Stimulated activated CD8-positive, alpha-beta memory T cell treated with anti-CD3 and anti-CD28 coated beads, Interleukin-12 subunit alpha, Interleukin-12 subunit beta, amount 100 ng/mL, for 4 hours (primary cell): ENCODE results near the gene PGM3.
"Not testable (repeated sequence)": the region's sequence is repeated elsewhere in the genome, so short reads cannot be mapped to it uniquely, and the experiment has no call there.

Experiments
- DNase-seq: peaks from one replicate; pipeline ENCODE4 v3.0.0-alpha.2; 2020; ENCODE audit warnings: low read depth

PGM3 gene, protein sequence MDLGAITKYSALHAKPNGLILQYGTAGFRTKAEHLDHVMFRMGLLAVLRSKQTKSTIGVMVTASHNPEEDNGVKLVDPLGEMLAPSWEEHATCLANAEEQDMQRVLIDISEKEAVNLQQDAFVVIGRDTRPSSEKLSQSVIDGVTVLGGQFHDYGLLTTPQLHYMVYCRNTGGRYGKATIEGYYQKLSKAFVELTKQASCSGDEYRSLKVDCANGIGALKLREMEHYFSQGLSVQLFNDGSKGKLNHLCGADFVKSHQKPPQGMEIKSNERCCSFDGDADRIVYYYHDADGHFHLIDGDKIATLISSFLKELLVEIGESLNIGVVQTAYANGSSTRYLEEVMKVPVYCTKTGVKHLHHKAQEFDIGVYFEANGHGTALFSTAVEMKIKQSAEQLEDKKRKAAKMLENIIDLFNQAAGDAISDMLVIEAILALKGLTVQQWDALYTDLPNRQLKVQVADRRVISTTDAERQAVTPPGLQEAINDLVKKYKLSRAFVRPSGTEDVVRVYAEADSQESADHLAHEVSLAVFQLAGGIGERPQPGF

DNA sequence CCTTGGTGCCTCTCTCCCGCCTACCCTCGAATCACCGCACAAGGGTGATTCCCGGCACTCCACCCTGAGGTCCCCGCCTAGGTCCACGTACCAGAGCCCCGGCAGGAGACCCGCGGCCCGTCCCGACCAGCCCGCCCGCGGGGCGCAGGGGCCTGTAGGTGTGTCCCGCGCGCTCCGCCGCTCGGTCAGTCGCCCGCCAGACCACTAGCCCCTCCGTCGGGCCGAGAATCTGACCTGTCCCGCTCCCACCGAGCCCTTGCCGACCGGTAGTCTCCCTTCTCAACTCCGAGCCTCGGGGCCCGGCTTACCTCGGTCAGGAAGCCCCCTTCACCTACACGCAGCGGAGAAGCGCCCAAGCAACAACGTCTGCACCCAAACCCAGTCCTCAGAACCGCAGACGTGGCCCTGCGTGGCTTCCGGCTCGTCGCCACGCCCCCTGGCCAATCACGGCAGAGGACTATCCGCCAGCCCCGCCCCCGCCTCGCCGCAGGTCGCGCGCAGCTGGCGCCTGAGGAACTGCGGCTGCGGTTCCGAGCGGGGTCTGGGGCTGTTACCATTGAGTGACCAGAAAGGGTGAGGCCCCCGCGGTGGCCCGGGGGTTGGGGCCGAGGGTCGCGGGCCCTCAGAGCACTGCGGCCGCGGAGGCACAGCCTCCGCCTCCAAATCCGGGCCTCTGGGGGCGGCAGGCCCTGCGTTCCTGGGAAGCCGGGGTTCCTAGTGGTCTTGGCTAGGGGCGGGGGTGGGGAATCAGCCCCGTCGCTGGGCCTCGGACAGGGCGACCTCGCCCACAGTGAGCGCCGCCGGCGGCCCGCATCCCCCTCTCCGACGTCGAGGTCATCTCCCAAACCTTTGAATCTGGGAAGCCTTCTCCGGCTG, at the start of gene PGM3, which contains the start of gene RWDD2A:
Gene PGM3, minus strand, starts transcription at position 395 of the 876 bp plus-strand sequence. CDS start 2,253 bp downstream, outside the sequence.
Gene RWDD2A, plus strand, starts transcription at position 487 of the 876 bp plus-strand sequence. CDS start 1,095 bp downstream, outside the sequence.
- peak; percentile 84 for DNase-seq

DNA sequence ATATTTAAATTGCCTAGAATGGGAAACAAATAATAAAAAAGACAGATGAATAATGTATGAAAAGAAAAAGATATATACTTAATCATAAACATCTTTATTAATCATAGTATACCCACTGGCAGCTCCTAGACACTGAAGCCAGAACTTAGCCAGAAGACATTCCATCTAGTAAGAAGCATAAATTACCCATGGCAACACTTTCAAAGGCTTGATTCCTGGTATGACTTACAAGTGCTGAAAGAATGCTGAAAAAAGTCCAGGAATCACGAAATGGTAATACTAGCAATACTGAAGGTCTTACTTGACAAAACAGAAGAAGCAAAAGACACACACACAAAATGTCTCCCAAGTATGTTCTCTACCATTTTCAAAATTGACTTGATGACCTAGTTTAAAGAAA, 38.1 kb upstream of the PGM3 start:
- no peak for DNase-seq

DNA sequence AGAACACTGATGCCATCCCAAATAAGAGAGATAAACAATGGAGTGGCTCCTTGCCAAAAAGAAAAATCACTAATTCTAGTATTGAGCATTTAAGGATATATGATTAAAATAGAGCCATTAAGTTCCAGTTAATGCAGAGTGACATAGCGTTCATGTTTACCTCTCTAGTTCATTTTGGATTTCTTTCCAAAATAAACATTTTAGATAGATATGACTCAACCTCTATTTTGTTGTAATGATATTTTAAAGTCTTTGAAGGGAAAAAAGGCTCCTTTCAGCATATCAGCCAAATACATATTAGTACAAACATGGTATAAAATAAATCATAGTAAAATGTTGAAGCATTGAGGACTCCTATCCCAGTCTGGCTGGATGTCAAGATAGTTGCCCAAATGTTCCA, 33.5 kb upstream of the PGM3 start:
- DNase-seq, result no peak

DNA sequence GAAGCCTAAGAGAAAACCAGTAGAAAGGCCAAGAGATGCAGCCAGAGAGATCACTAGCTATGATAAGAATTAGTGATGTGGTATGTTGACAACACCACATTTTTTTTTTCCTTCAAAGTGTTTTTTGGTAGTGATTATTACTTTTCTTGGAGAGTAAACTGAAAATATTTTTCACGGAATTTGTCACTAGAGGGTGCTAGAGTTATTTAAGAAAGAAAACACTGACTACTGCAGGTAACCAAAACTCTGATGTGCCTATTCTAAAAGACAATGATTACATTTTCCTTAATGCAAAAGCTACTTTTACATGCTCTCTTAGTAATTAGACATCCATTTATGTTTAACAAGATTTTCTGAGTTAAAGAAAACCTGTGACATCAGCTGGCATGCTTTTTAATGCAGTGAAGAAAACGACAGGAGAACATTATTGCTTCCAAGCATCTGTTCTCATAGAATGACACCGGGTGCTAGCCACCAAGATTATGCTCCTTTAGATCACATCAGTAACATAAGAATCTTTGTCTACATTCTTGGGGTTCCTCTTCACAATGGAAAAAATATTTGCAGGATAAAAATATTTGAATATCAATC, 28.9 kb upstream of the PGM3 start:
- DNase-seq, result no peak

DNA sequence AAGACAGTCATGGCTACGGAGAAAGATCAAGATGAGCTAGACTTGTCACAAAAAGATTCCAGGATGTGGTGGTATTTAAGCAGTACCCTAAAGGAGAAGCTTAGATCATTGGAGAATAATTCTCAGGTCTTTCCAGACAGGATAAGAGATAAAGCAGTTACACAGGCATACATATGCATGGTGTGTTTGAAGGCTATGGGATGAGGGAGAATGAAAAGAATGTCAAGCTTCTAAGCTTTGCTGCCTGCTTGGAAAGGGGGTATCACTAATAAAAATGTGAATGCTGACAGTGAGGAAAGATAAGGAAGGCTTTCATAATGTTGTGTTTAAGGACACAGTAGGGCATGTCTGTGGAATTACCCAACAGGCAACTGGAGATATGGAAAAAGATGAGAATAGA, 28.2 kb upstream of the PGM3 start:
- no peak for DNase-seq

DNA sequence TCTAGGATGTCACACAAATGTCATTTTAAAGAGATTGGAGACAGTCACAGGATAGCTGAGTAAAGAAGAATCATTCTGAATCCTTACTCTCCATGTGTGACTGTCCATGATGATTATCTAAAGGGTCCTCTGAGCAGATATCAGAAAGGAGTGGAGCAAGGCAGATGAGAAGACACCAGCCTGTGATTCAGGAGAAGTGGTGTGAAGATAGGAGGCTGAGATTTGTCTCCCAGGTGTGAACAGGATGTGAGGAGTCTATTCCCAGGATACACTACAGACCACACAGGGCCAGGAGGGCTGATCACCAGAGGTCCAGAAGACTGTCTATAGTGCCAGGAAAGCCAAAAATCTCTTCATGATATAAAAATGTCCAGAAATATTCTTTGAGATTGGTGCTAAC, 27.1 kb upstream of the PGM3 start:
- DNase-seq, result no peak

DNA sequence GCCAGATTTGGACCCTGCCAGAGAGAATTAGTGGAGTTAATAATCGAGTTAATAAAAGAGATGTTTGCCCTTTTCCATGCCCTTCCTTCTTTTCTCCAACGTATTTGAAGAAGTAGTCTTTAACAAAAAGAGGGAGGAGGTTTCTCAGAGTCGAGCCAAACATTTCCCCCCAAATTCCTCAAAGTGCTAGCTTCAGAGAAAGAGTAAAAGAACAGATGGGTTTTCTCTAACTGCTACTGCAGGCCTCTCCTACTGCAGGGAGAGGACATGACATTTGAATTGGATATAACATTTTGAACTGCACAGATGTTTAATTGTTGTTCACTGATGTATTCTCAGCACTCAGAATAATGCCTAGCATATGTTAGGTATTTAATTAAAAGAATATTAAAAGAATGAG, 25.6 kb upstream of the PGM3 start:
- DNase-seq, result no peak

DNA sequence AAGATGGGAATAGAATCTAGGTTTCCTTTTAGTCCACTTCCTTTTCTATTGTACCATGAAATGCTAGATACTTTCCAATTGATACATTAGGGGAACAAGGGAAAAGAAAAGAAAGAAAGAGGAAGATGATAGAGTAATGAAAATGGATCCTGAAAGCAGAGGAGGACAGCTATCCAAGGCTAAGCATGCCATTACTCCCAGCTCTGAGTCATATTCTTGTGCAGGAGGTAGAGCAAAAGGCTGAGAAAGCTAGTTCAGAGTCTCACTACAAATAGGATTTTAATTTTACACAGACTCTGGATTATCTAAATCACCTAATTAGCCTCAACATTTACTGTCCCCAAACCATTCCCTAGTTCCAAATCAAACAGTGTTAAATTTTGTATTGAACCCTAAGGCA, 23.7 kb upstream of the PGM3 start:
- no peak for DNase-seq

DNA sequence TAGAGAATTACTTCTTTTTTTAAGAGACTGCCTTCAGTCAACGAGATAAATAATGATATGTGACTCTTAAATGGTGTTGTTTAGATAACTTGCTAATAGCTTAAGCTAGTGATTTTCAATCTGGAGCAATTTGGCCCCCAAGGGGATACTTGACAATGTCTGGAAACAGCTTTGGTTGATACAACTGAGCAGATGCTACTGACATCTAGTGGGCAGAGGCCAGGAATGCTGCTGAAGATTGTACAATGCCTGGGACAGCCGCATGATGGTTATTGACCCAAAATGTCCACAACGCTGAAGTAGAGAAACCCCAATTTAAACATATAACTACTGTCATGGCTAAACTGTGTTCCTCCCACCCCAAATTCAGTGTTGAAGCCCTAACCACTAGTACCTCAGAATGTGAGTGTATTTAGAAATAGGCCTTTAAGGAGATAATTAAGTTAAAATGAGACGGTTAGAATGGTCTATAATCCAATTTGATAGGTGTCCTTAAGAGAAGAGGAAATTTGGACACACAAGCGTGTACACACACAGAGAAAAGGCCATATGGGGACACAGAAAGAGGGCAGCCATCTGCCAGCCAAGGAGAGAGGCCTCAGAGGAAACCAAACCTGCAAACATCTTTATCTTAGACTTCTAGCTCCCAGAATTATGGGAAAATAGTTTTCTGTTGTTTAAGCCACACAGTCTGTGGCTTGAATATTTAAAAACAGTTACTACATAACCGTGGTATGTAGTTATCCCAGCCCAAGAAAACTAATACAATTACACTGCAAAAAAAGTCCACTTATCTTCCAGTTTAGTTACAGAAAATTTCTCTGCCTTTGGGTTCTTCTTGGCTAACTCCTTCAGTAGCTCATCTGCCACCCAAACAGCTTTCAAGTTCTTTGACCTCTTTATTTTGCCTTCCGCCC, 22.3 kb upstream of the PGM3 start:
- DNase-seq, result peak; percentile 6

DNA sequence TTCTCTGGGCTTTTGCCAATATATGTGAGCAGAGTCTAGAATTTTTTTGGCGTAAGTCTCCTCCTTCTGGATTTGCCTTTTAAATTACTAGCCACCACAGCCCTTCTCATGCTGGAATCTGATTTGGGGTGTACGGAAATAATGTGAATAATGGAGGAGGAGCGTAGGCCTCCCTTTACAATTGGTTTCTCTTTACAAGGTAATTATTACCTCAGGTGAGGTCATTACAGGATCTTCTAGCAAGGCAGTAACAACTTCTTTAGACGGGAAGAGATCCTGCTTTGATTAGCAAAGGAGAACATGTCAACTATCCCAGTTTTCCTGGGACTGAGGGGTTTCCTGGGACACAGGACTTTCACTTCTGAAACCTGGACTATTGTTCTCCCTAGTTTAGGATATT, 9.0 kb upstream of the PGM3 start:
- DNase-seq, result no peak

DNA sequence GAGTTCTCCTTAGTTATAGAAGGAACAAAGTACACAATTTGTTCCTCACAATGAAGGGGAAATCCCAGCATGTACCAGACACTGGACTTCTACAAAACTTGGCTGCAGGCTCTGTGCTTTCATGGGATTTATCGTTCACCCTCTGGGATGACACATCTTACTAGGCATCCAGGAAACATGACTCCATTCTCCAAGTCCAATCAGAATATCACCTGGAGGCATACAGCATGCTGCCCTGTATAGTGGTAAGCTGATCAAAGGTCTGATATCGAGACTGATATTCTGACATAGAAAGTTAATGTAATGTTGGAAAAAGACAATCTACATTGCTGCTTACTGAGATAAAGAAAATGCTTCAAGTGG, 6.8 kb upstream of the PGM3 start:
- DNase-seq, result no peak

DNA sequence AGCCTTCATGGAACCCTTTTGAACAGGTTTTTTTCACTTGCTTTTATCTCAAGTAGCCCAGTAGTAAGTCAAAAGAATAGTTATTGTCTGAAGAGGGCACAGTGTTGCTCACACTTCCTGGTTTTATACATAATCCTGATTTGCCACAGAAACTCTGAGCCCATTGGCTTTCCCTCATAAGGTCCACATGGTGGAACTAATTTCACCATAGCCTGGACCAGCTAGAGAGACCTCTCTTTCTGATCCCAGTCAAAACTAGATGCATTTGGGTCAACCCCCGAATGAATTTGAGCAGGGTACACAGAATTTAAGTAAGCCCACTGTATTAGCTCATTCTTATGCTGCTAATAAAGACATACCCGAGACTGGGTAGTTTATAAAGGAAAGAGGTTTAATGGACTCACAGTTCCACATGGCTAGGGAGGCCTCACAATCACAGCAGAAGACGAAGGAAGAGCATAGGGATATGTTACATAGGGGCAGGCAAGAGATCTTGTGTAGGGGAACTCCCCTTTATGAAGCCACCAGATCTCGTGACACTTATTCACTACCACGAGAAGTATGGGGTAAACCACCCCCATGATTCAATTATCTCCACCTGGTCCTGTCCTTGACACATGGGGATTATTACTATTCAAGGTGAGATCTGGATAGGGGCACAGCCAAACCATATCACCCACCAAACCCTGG, 6.3 kb upstream of the PGM3 start:
- DNase-seq, result no peak

DNA sequence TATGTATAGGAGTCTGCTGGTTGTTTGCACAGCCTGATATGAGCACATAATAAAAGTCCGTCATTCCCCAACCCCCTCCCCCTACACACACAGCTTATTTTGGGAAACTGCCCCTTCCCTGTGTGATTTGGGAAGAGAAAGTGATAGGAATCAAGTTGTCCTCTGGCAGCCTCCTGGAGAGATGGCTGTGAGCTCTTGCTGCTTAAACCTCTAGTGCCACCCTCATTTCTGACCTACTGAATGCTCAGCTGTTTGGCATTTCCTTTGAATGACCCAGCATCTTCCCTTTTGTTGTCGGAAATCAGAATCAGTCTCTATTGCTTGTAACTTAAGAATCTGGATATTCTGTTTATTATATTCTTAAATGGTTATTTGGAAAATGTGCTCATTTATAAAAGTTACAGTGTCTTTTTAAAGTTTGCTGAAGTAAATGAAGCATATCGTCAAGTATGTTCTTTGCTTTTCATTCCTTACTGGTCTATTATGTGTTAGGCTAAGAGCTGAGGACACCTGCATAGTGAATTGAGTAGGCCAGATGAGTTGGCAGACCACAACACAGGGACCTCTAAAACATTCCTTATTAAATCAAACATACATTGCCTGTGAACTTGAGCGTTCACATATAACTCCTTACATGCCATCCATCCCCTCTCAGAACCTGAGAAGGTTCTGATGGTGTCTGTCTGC, 5.6 kb upstream of the PGM3 start:
- no peak for DNase-seq

DNA sequence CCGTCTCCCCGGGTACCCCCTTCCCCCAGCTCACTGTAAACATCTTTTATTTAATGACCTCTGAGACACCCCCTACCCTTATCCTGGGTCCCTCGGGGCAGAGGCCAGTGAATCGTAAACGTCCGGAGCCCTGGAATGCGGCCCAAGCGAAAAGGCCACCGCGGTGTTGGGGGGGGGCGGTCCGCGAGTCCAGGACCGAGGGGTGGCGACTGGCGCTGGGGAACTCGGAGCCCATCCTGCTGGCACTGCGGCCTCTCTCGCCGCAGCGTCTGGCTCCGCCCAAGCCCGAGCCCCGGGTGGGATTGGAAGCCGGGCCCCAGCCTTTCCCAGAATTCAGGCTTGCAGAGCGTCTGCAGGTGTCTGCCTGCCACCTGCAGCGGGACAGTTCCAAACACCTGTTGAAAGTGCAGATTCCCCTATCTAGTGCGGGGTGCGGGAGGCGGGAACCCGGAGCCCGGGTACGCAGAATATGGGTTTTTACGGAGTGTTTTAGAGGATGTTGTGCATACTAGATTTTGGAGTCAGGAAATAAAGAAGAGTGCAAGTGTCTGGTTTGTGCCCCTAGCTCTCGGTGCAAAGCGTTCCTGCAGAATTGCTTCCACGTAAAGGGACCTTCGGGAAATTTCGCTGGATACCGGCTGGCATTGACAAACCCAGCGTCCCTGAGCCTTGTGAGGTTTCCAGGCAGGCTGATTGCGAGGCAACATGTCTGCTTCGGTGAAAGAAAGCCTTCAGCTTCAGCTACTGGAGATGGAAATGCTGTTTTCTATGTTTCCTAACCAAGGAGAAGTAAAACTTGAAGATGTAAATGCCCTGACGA, 892 bp upstream of the PGM3 start:
- peak; percentile 1 for DNase-seq

DNA sequence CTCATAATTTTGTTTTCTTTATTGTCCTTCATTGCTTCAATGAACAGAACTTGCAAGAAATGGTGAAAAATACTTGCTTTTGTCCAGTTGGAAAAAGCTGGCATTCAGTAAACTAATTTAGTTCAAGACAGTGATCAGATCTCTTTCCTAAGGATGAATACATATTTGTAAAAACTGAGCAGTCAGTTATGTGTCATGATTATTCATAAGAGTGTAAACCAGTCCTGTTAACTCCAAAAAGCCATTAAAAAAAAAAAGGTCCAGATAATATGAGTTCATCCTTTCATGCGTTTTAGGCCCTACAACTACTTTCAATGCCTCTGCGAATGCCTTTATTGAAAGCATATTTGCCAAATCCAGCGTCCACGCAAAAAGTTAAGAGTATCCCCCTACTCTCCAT, 609 bp downstream of the PGM3 start:
- DNase-seq, result no peak

DNA sequence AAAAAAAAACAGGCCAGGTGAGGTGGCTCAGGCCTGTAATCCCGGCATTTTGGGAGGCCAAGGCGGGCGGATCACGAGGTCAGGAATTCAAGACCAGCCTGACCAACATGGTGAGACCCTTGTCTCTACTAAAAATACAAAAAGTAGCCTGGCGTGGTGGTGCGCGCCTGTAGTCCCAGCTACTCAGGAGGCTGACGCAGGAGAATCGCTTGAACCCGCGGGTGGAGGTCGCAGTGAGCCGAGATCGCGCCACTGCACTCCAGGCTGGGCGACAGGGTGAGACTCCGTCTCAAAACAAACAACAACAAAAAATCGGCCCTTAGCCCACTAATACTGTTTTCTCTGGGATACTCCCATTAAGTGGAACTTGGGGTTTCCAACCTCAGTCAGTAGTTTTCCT, 1.1 kb downstream of the PGM3 start:
- DNase-seq, result not testable (repeated sequence)

DNA sequence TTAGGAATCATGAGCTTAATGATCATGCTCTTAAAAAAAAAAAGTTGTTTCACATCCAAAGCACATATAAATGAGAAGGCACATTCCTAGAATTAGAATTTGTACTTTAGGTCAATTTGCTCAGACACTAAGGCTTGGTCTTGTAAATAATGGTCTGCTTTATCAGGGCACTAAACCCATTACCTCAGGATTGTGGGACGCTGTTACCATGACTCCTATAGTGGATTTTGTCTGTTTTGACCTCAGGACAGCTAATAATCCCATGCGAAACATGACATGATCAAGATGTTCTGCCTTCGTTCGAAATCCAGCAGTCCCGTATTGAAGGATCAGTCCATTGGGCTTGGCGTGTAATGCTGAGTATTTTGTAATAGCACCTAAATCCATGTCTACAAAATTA, 2.4 kb downstream of the PGM3 start:
- DNase-seq, result no peak

DNA sequence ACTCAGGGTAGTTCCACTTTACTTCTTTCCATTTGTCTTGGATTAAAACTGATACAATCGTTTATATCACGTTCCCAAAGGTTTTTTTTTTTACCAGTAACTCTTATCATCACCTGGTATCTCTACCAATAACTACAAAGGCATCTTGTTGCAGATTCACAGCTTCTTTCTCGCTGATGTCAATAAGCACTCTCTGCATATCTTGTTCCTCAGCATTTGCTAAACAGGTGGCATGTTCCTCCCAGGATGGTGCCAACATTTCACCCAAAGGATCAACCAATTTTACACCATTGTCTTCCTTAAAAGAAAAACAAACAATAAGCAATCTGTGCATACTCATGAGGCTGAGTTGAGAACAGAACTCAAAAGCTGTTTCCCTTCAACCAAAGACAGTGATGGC, 4.6 kb downstream of the PGM3 start:
- DNase-seq, result no peak

DNA sequence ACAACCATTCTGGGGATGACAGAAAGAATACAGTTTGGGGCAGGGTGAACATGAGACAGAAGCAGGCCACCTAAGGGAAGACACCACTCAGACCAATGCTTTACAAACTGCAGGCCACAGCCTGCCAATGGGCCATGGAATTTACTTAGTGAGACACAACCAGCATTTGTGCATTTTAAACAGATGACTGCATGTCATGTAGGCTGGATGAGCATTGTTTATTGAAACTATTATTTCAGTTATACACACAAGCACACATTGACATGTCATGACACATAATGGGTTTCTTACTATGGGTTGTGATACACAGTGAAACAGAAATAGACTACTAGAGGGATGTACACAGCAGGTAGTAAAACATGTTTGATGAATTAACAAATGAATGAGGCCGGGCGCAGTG, 8.0 kb downstream of the PGM3 start:
- no peak for DNase-seq
